Ramos (cell line): Measurements from ENCODE around the gene APBA2.

Experiments used
- in situ Hi-C: fragments of 300-500 bp; cut with MboI; formaldehyde crosslinking; loops from one replicate; pipeline ENCODE4 v1.14.3; 2022; ENCODE audit warnings: low sequenced_read_pairs; ENCODE audit not compliant: unreplicated experiment

The APBA2 gene

DNA sequence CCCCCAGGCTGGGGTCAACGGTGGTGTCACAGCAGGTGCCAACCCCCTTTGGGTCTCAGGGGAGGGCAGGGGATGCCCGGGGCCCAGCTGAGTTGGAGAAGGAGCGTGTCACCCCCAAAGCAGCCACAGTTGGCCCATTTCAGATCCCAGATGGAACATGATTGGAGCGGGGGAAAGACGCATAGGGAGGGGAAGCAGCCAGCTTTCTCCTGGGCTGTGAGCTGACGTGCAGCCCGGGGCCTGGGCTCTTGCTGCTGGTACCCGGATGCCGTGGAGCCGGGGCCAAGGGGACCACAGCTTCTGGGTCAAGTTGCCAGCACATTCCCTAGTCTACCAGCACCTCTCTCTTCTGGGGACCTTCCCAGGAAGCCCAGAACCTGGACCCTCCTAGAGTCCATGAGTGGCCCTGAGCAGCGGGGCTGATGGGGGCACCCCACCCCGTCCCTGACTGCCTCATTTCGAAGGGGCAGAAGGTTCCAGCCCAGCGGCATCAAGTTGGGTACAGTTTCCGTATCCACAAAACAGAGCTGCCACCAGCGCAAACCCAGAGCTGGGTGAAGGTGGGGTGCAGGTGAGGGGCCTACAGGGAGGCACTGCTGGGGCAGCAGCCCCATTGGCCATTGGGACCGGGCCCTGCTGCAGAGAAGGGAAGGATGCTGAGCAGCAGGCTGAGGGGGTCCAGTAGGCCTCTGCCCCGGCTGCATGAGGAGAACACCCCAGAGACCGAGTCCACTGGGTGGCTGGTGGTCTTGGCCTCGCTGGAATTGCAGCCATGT, 235.0 kb downstream of the APBA2 start:
- in situ Hi-C loops = no loop called here

- in situ Hi-C loops = no loop called here
These were observed 235.5 kb downstream of the APBA2 start for GRCh38 chr15:29121369-29121656.

DNA sequence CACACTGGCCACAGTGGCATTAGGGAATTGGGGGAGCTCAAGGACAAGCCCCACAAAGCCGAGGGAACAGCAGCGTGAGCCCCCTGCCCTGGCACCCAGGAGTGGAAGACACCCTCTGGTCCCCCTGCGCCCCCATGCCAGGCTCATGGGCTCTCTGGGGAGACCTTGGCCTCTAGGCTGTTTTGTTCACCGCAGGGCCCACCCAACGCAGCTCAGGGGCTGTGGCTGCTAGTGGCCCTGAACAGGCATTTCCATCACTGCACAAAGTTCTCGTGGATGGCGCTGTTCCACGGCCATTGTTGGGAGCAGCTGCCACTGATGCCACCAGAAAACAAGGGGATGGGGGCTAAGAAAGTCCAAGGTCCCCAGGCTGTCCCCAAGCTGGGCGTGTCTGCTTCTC, 236.1 kb downstream of the APBA2 start:
- in situ Hi-C loops = no loop called here

GRCh38 chr15:29122506-29122905, 236.7 kb downstream of the APBA2 start:
- in situ Hi-C loops = no loop called here

GRCh38 chr15:29123171-29123570, 237.4 kb downstream of the APBA2 start:
- in situ Hi-C loops = no loop called here

- in situ Hi-C loops = no loop called here
These were observed 238.2 kb downstream of the APBA2 start for GRCh38 chr15:29123991-29124390.

- in situ Hi-C loops = no loop called here
These were observed 239.0 kb downstream of the APBA2 start for GRCh38 chr15:29124581-29125381.

GRCh38 chr15:29125382-29126207, 239.8 kb downstream of the APBA2 start:
- in situ Hi-C loops = no loop called here

DNA sequence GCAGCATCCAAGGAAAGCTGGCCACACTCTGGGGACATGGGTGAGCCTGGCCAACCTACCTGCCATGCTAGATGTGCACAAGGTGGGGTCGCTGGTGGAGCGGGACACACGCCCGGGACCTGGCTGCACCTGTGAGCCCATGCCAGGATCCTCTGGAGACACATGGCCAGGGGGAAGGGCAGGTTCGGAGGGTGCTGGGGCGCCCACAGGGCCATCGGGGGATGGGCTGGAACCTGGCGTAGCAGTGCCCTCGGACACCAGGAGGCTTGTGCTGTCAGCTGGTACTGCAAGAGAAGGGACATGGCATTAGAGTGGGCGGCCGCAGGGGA, 240.4 kb downstream of the APBA2 start:
- in situ Hi-C loops = no loop called here

DNA sequence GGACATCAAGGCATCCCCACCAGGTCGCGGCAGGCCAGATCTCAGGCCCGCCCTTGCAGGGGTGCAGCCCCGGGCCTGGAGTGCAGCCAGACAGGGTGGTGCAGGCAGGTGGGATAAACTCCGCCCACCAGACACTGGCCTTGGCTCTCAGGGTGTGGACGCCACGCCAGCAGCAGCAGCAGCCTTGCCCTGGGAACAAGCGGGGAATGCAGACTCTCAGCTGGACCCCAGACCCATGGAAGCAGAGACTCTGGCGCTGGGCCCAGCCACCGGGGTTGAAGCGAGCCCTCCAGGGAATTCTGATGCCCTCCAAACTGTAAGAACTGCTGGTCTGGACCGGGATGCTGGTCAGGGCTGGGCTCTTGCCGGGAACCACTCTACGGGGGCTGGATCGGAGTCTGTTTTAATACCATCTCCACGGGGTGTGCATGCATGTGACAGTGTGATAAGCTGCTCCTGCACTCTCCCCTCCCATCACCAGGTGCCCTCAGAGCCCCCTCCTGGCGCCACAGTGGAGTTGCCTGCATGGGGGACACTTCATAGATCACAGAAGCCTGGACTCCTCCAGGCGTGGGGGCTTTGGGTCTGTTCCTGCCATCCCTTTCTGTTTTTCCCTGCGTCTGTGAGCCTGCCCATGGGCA, 241.2 kb downstream of the APBA2 start:
- in situ Hi-C loops = no loop called here

- in situ Hi-C loops = no loop called here
These were observed 242.0 kb downstream of the APBA2 start for GRCh38 chr15:29127506-29128430.

GRCh38 chr15:29128671-29129070, 242.9 kb downstream of the APBA2 start:
- in situ Hi-C loops = no loop called here

GRCh38 chr15:29129221-29129620, 243.4 kb downstream of the APBA2 start:
- in situ Hi-C loops = no loop called here

DNA sequence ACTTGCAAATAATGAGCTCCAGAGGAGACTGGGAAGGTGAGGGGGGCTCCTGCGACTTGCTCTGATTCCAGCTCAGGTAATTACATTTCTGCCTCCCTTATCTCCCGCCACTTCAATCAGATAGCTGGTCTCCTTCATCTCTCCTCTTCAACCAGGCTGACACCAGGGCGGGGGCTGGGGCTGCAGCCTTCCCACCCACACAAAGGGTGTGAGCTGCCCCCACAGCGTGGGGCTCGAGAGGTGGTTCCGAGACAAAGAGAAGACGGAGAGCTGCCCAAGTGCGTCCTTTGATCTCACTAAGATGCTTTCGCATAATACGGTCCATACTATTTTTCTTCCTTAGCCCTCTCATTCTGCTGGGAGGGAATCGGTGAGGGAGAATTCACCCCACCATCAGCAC, 244.2 kb downstream of the APBA2 start:
- in situ Hi-C loops = no loop called here

DNA sequence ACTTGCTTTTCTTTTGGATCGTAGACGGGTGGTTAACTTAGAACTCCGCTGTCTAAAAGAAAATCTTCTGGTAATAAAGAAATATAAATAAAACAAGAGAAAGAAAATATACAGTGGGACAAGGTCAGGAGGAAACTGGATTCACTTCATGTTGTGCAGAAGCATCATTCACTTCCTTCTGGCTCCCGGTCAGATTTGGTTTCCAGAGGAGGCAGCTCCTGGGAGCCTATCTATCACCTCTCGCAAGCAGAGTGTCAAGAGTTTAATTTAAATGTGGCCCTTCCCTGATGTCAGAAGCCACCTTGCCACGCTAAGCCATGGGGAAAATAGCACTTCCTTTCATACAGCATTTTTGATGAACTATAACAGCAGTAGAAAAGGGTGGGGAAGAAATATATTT, 244.7 kb downstream of the APBA2 start:
- in situ Hi-C loops = no loop called here

DNA sequence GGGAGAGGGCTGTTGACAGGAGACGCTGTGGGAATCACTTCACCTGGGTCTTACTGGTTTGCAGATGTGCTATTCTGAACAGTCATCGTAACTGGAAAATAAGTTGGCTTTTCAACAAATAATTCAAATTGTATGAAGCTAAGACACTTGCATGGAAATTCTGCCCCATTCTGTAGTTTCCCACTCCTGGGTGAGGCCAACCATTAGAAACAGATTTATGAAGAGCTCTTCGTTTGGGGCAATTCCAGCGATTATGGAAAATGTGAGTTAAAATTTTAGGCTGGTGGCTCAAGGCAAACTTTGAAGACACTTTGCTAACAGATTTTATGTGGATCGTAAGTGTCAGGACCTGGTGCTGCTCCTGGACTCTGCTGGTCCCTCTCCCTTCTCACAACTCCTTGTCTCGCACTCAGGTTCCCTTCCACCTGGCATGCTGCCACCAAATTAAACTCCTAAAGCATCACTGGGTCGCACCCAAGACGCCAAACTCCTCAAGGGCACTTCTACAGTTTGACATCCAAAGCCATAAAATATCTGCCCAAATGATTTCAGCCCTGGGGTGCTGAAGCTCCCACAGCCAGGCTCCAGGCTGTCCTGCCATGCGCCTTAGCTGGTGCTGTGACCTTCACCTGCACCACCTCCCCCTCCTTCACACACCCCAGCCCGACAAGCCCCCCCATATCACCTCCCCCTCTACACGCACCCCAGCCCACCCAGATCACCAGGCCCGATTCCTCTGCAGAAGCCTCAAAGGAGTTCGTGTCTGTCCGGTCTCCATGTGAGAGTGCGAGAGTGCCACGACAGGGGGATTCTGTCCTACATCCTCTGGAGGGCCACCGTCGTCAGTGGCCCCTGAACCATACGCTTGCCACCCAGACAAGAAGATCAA, 245.4 kb downstream of the APBA2 start:
- in situ Hi-C loops = no loop called here

- in situ Hi-C loops = no loop called here
These were observed 246.2 kb downstream of the APBA2 start for GRCh38 chr15:29131840-29132420.

GRCh38 chr15:29132735-29133181, 247.0 kb downstream of the APBA2 start:
- in situ Hi-C loops = no loop called here
